B cell (primary cell): Measurements from ENCODE around the gene KAZN.

Experiments used
- EZH2 ChIP-seq: IDR thresholded peaks from 2 replicates; pipeline ENCODE4 v1.6.1; 2012; ENCODE audit warnings: borderline replicate concordance, low read depth, mild to moderate bottlenecking, moderate library complexity, low read length; ENCODE audit not compliant: insufficient read depth, poor library complexity, severe bottlenecking
- TF ChIP-seq, protein P1 (sequence below): fragments of 200-600 bp; IDR thresholded peaks from one replicate; pipeline ENCODE4 v1.8.0; 2022; ENCODE audit warnings: antibody characterized with exemption, mild to moderate bottlenecking

DNA sequence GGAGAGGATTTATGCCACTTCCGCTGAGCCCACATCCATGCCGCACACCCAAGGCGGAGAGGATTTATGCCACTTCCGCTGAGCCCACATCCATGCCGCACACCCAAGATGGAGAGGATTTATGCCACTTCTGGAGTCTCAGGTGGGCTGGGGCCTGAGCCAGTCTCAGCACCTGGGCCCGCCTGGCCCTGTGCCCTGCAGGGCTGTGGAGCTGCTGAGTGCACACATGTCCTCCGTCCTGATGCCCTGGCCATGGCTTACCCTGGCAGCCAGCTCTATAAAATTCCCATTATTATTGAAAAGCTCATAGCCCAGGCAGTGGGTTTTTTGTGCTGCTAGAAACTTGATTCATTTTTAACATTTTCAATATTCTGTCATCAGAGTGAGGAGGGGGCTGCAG, 465.3 kb downstream of the KAZN start:
- TF ChIP-seq, protein P1, sequence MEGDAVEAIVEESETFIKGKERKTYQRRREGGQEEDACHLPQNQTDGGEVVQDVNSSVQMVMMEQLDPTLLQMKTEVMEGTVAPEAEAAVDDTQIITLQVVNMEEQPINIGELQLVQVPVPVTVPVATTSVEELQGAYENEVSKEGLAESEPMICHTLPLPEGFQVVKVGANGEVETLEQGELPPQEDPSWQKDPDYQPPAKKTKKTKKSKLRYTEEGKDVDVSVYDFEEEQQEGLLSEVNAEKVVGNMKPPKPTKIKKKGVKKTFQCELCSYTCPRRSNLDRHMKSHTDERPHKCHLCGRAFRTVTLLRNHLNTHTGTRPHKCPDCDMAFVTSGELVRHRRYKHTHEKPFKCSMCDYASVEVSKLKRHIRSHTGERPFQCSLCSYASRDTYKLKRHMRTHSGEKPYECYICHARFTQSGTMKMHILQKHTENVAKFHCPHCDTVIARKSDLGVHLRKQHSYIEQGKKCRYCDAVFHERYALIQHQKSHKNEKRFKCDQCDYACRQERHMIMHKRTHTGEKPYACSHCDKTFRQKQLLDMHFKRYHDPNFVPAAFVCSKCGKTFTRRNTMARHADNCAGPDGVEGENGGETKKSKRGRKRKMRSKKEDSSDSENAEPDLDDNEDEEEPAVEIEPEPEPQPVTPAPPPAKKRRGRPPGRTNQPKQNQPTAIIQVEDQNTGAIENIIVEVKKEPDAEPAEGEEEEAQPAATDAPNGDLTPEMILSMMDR: no peak
- no peak for TF ChIP-seq EZH2
